ENCODE data around the gene DYDC2. TPM values are rescaled to one million over a fixed set of nuclear protein-coding genes. Genes with fewer than 3 reads are reported as not detected.
"Not testable (repeated sequence)": the region's sequence is repeated elsewhere in the genome, so short reads cannot be mapped to it uniquely, and the experiment has no call there.

Gene DYDC2
- total and polyA plus RNA-seq, 2 of the 4 experiments (the other 2 are of a cell fraction), result not detected

- no peak overlapping the region for H3K4ac ChIP-seq (ENCODE audit: low read depth, low read length)
- no peak overlapping the region for H3K56ac ChIP-seq (ENCODE audit: extremely low read depth, insufficient read depth, low read length)
- WGBS, 2 experiments (ENCODE audit: extremely low coverage in 2 of 2, insufficient read length in 1 of 2), result no CpG with 5 or more reads among the region's 15 CpGs
- BruUV-seq (replicated peaks), result no TSS peak
- no peaks in the 10 kb centered on the region for H4K20me1 ChIP-seq (ENCODE audit: insufficient read depth, low read length)
- H3K4me2 ChIP-seq (ENCODE audit: low read depth, low read length), result no peak overlapping the region
- H3K9me1 ChIP-seq (ENCODE audit: insufficient read depth, low read length), result peaks cover 3% of the 10 kb centered on the region; the same call in 1 of the 2 replicates
- no peak overlapping the region for H2BK120ac ChIP-seq (ENCODE audit: low read depth, low read length)
- H2AK9ac ChIP-seq (replicated peaks; ENCODE audit: low read depth, low read length, poor library complexity), result no peak overlapping the region
- H3K27ac ChIP-seq (ENCODE audit: insufficient read depth, low read length), result no peak overlapping the region
- ChIA-PET CTCF (no interaction called here), POLR2A (ENCODE audit: unreplicated experiment) (no interaction called here)
- no peak overlapping the region for H3K23ac ChIP-seq (ENCODE audit: low read depth, low read length)
- H2AFZ ChIP-seq (replicated peaks; ENCODE audit: low read length, poor library complexity), result no peak overlapping the region
- intact Hi-C loops (cut with micrococcal nuclease) (no loop called here), in situ Hi-C loops (cut with MboI; ENCODE audit: low sequenced_read_pairs) (no loop called here), dilution Hi-C loops (cut with HindIII; ENCODE audit: low sequenced_read_pairs, unreplicated experiment) (no loop called here)
- no peak overlapping the region for H4K5ac ChIP-seq (ENCODE audit: low read depth, low read length)
- no peak for DNase-seq
- H3K79me1 ChIP-seq (ENCODE audit: low read depth in 1 of 2, low read length in 2 of 2), result no peaks in the 10 kb centered on the region
- peaks cover 3% of the 10 kb centered on the region; the same call in 1 of the 2 replicates for H3K27me3 ChIP-seq (ENCODE audit: control insufficient read depth, insufficient read depth, low read length)
- no peak overlapping the region for H3K18ac ChIP-seq (ENCODE audit: low read depth, low read length)
- no peak overlapping the region for H4K8ac ChIP-seq (ENCODE audit: low read depth in 2 of 2, low read length in 2 of 2)
- H2BK5ac ChIP-seq (ENCODE audit: low read depth, low read length, poor library complexity, severe bottlenecking), result no peak overlapping the region
- H2BK15ac ChIP-seq (ENCODE audit: low read depth, low read length), result no peak overlapping the region
- H2AK5ac ChIP-seq (ENCODE audit: low read depth, low read length), result no peak overlapping the region
- H3K9me3 ChIP-seq (ENCODE audit: control insufficient read depth, insufficient read depth, low read length), result no peaks in the 10 kb centered on the region
- no peak overlapping the region for H4K91ac ChIP-seq (ENCODE audit: insufficient read depth, low read depth, low read length)
- H3K36me3 ChIP-seq (ENCODE audit: control insufficient read depth, insufficient read depth, low read length), result no peaks in the 10 kb centered on the region
- H3K4me1 ChIP-seq (ENCODE audit: control insufficient read depth, insufficient read depth, low read length), result peaks cover 3% of the 10 kb centered on the region; the same call in 1 of the 2 replicates
- TF ChIP-seq MAZ (IDR thresholded peaks at IDR 0.05; ENCODE audit: borderline replicate concordance, low read depth, low read length), result no peak
- TF ChIP-seq POLR2A (IDR thresholded peaks at IDR 0.05; ENCODE audit: low read depth, low read length), result no peak
- no peak for TF ChIP-seq RFX5 (IDR thresholded peaks at IDR 0.05; ENCODE audit: low read depth, low read length)
- TF ChIP-seq CTCF (conservative IDR thresholded peaks at IDR 0.05; ENCODE audit: low read depth, low read length), result no peak
- ATAC-seq (ENCODE audit: low read depth), result no peak
- H3K9ac ChIP-seq (ENCODE audit: low read depth, low read length), result no peak overlapping the region
- no peak overlapping the region for H3K4me3 ChIP-seq (ENCODE audit: insufficient read depth, low read depth, low read length)
- no peak overlapping the region for H2BK20ac ChIP-seq (ENCODE audit: low read depth, low read length)
- H3K14ac ChIP-seq (replicated peaks; ENCODE audit: low read depth, low read length), result no peak overlapping the region
Observed at GRCh38 chr10:80416479-80417098, 60.0 kb downstream of the DYDC2 start.

GRCh38 chr10:80417256-80417655 lies 60.7 kb downstream of the DYDC2 start:
- H3K27ac ChIP-seq (ENCODE audit: insufficient read depth, low read length); H3K9me1 ChIP-seq (ENCODE audit: insufficient read depth, low read length); H2BK20ac ChIP-seq (ENCODE audit: low read depth, low read length); in situ Hi-C loops (cut with MboI; ENCODE audit: low sequenced_read_pairs); H3K4me3 ChIP-seq (ENCODE audit: insufficient read depth, low read depth, low read length); H2AK9ac ChIP-seq (replicated peaks; ENCODE audit: low read depth, low read length, poor library complexity); H3K9me3 ChIP-seq (ENCODE audit: control insufficient read depth, insufficient read depth, low read length); ATAC-seq (ENCODE audit: low read depth); H3K36me3 ChIP-seq (ENCODE audit: control insufficient read depth, insufficient read depth, low read length); H3K14ac ChIP-seq (replicated peaks; ENCODE audit: low read depth, low read length); H2BK5ac ChIP-seq (ENCODE audit: low read depth, low read length, poor library complexity, severe bottlenecking); H4K91ac ChIP-seq (ENCODE audit: insufficient read depth, low read depth, low read length); H3K18ac ChIP-seq (ENCODE audit: low read depth, low read length); dilution Hi-C loops (cut with HindIII; ENCODE audit: low sequenced_read_pairs, unreplicated experiment); H2AK5ac ChIP-seq (ENCODE audit: low read depth, low read length); DNase-seq; H4K8ac ChIP-seq (ENCODE audit: low read depth in 2 of 2, low read length in 2 of 2); H3K79me1 ChIP-seq (ENCODE audit: low read depth in 1 of 2, low read length in 2 of 2); H3K4me1 ChIP-seq (ENCODE audit: control insufficient read depth, insufficient read depth, low read length); H2BK120ac ChIP-seq (ENCODE audit: low read depth, low read length); H2AFZ ChIP-seq (replicated peaks; ENCODE audit: low read length, poor library complexity); H4K20me1 ChIP-seq (ENCODE audit: insufficient read depth, low read length); intact Hi-C loops (cut with micrococcal nuclease); H3K23ac ChIP-seq (ENCODE audit: low read depth, low read length); BruUV-seq (replicated peaks); POLR2A ChIA-PET (ENCODE audit: unreplicated experiment); H3K27me3 ChIP-seq (ENCODE audit: control insufficient read depth, insufficient read depth, low read length); H3K4ac ChIP-seq (ENCODE audit: low read depth, low read length); H2BK15ac ChIP-seq (ENCODE audit: low read depth, low read length); CTCF ChIA-PET; H3K4me2 ChIP-seq (ENCODE audit: low read depth, low read length); H3K56ac ChIP-seq (ENCODE audit: extremely low read depth, insufficient read depth, low read length); H4K5ac ChIP-seq (ENCODE audit: low read depth, low read length); H3K9ac ChIP-seq (ENCODE audit: low read depth, low read length): not testable (repeated sequence)
- WGBS, 2 experiments (ENCODE audit: extremely low coverage in 2 of 2, insufficient read length in 1 of 2), result no CpG with 5 or more reads among the region's 6 CpGs
